Measurements from ENCODE around the gene TMSB10. TPM values are rescaled to one million over a fixed set of nuclear protein-coding genes. Genes with fewer than 3 reads are reported as not detected.

The TMSB10 gene
- total and polyA plus RNA-seq, 4 experiments from 2014 or later = 1,218 to 6,561 (median 3,402) TPM

DNA sequence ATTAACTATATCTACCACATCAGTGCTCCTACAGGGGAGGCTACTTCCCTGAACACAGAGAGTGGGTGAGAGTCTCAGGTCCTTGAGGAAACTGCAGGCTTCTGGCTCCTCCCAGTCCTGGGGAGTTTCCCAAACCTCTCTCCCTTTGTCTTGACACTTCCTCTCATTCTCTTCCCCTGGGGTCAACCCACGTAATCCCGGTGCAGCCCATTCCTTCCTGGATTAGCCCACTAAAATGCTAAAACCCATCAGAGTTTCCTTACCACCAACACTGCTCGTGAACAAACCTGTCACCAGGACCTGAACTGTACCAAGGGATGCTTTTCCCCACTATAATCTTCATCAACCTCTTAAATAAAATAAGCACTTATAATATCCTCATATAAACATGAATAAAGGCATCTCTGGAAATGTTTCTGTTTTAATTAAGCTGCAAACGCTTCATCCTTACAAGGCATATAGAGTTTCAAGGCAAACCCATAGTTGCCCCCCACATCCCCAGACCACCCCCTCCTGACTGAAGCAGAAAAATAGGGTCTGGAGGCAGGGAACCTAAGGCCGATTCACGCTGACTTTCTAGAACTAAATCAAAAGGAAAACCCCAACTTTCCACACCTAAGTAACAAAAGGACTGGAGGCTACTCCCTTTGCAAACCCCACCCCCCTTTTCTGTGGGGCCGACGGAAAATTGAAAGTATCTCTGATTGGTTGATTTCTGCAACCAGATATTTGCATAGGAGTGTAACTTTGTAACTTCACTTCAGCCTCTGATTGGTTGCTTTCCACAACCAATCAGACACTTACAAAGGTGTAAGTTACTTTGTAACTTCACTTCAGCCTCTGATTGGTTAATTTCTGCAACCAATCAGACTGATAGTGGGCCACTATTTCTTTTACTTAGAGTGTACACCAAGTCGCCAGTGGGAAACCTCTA lies 19.0 kb downstream of the TMSB10 start:
- Mint-ChIP-seq H3K4me1 (peaks cover 34 to 61% (median 45%) of the 10 kb centered on the region in 4 donors), H3K27ac (peak overlapping the region; percentile 88 to 99 (median 96)), H3K36me3 (peaks cover 0 to 9% of the 10 kb centered on the region in 2 donors), H3K9me3 (peaks cover 0 to 4% (median 0%) of the 10 kb centered on the region in 8 donors), H3K4me3 (peak overlapping the region; percentile 56 to 97 (median 78)), H3K27me3 (no peaks in the 10 kb centered on the region)
- intact Hi-C loops (cut with micrococcal nuclease) = loop anchor here (1.0 to 2.0 kb wide), 7 partner anchors 15 to 429 kb away; partner anchors contain the start of gene DNAH6
- Histone ChIP-seq H3K36me3 (ENCODE audit: insufficient read depth, low read length) (no peaks in the 10 kb centered on the region), H3K4me1 (ENCODE audit: insufficient read depth, low read length) (peaks cover 51% of the 10 kb centered on the region), H3K4me3 (ENCODE audit: low read length in 2 of 2) (peak overlapping the region in 1 of 2 donors; percentile 38), H3K27me3 (ENCODE audit: insufficient read depth, low read length) (no peaks in the 10 kb centered on the region), H3K27ac (ENCODE audit: low read depth, low read length) (peak overlapping the region; percentile 62), H3K9me3 (ENCODE audit: control insufficient read depth in 1 of 2, low read length in 2 of 2) (no peaks in the 10 kb centered on the region)
- peak; percentile 56 to 81 (median 67) for DNase-seq
- ChIA-PET POLR2A (ENCODE audit: partially characterized antibody) (interaction anchor here (0.9 to 5.6 kb wide), 20 partner anchors 14 to 463 kb away, joined by 3 to 221 read pairs (median 12); partner anchors contain the start of genes TMSB10 and TRABD2A), CTCF (ENCODE audit: partially characterized antibody) (interaction anchor here (0.7 to 11.1 kb wide), 35 partner anchors 7 to 452 kb away, joined by 3 to 271 read pairs (median 16); partner anchors contain the start of genes KCMF1, TMSB10 and TRABD2A)

DNA sequence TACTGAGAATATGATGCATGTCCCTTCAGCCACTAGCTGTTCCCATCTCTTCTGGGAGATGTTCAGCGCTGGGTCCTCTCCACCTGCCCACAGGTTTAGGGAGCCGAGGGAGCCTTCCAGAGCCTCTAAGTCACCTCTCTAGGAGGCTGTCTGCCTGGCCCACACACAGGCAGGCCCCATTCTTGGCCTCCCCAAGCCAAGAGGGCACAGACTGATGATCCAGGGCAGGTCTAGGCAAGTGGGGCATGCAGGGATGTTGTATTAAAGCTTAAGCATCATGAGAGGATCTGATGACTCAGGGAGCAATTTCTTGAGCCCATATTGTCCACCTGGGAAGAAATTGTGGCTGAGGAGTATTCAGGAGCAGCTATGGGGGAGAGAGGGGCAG lies 19.9 kb downstream of the TMSB10 start:
- H3K9me3 ChIP-seq (ENCODE audit: control insufficient read depth in 1 of 2, low read length in 2 of 2) = no peaks in the 10 kb centered on the region
- DNase-seq = no peak
- Mint-ChIP-seq H3K27ac (peak overlapping the region; percentile 91 to 99 (median 95)), H3K4me3 (peak overlapping the region; percentile 39 to 99 (median 95)), H3K9me3 (peaks cover 0 to 4% (median 0%) of the 10 kb centered on the region in 8 donors), H3K4me1 (peaks cover 26 to 52% (median 38%) of the 10 kb centered on the region in 4 donors), H3K36me3 (peaks cover 0 to 9% of the 10 kb centered on the region in 2 donors), H3K27me3 (no peaks in the 10 kb centered on the region)
- no peak overlapping the region for H3K4me3 ChIP-seq (ENCODE audit: low read length in 2 of 2)
- POLR2A ChIA-PET (ENCODE audit: partially characterized antibody) = interaction anchor here (0.5 to 5.6 kb wide), 45 partner anchors 11 to 466 kb away, joined by 3 to 221 read pairs (median 8); partner anchors contain the start of genes KCMF1, SUCLG1, TMSB10 and TRABD2A
- H3K27me3 ChIP-seq (ENCODE audit: insufficient read depth, low read length) = no peaks in the 10 kb centered on the region
- intact Hi-C loops (cut with micrococcal nuclease) = loop anchor here (1.0 to 2.0 kb wide), 7 partner anchors 16 to 430 kb away; partner anchors contain the start of gene DNAH6
- CTCF ChIA-PET (ENCODE audit: partially characterized antibody) = interaction anchor here (0.7 to 11.1 kb wide), 66 partner anchors 8 to 453 kb away, joined by 3 to 271 read pairs (median 6); partner anchors contain the start of genes KCMF1, TMSB10 and TRABD2A
- H3K27ac ChIP-seq (ENCODE audit: low read depth, low read length) = peak overlapping the region; percentile 62
- no peaks in the 10 kb centered on the region for H3K36me3 ChIP-seq (ENCODE audit: insufficient read depth, low read length)
- peaks cover 42% of the 10 kb centered on the region for H3K4me1 ChIP-seq (ENCODE audit: insufficient read depth, low read length)

DNA sequence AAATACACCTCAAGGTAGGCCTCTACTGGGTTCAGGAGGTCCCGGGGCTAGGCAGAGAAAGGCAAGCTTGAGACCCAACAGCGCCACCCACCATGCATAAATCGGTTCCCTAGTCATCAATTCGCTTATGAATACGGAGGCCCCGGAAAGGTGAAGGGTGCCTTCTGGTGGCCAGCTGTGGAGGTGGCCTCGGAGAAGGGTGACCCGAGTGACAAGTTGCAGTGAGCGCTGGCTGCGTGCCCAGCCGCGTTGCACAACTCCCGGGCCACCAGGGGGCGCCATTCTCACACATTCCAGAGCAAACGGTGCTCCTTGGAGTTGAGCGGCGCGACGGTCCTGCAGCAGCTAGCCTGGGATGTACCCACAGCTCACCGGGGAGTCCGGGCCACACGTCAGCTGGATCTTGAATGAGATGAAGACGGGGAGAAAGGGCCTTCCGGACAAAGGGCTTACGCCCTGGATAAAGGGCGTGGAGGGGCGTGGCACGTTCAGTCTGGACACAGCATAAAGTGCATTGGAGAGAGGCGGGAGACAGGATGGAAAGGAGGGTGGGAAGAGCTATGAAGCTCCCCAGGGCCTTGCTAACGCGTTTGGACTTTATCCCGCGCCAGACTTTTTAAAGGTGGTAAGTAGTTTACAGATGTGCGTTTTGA lies 20.4 kb downstream of the TMSB10 start:
- no peaks in the 10 kb centered on the region for H3K9me3 ChIP-seq (ENCODE audit: control insufficient read depth in 1 of 2, low read length in 2 of 2)
- no peaks in the 10 kb centered on the region for H3K36me3 ChIP-seq (ENCODE audit: insufficient read depth, low read length)
- peaks cover 40% of the 10 kb centered on the region for H3K4me1 ChIP-seq (ENCODE audit: insufficient read depth, low read length)
- peak; percentile 96 to 97 (median 97) for DNase-seq
- H3K27ac ChIP-seq (ENCODE audit: low read depth, low read length) = peak overlapping the region; percentile 62
- H3K9me3 Mint-ChIP-seq = peaks cover 0 to 4% (median 0%) of the 10 kb centered on the region in 8 donors
- H3K4me3 ChIP-seq (ENCODE audit: low read length in 2 of 2) = peak overlapping the region; percentile 73 to 86
- H3K27me3 Mint-ChIP-seq = no peaks in the 10 kb centered on the region
- intact Hi-C loops (cut with micrococcal nuclease) = loop anchor here (1.0 to 2.0 kb wide), 11 partner anchors 13 to 431 kb away; partner anchors contain the start of gene DNAH6
- H3K36me3 Mint-ChIP-seq = peaks cover 0 to 9% of the 10 kb centered on the region in 2 donors
- ChIA-PET POLR2A (ENCODE audit: partially characterized antibody) (interaction anchor here (0.5 to 5.6 kb wide), 52 partner anchors 10 to 467 kb away, joined by 3 to 221 read pairs (median 6); partner anchors contain the start of genes KCMF1, SUCLG1, TMSB10 and TRABD2A), CTCF (ENCODE audit: partially characterized antibody) (interaction anchor here (0.7 to 11.1 kb wide), 80 partner anchors 7 to 453 kb away, joined by 3 to 271 read pairs (median 5); partner anchors contain the start of genes KCMF1, TMSB10 and TRABD2A)
- H3K4me1 Mint-ChIP-seq = peaks cover 25 to 48% (median 36%) of the 10 kb centered on the region in 4 donors
- no peaks in the 10 kb centered on the region for H3K27me3 ChIP-seq (ENCODE audit: insufficient read depth, low read length)
- H3K27ac Mint-ChIP-seq = peak overlapping the region; percentile 91 to 99 (median 95)
- H3K4me3 Mint-ChIP-seq = peak overlapping the region; percentile 90 to 99 (median 95)

DNA sequence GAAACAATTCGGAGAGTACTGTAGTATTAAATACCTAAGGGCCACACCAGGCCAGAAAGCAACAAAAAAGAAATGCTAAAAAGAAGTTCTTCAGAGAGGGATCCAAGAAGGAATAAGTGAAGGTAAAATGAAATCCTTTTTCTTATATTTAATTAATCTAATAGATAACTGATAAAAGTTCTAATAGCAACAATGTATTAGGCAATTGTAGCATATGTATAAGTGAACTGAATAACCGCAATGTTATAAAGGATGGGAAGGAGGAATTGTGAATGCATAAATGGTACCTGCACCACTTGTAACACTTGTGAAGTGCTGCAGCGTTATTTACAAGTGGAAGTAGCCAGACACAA lies 21.8 kb downstream of the TMSB10 start:
- intact Hi-C loops (cut with micrococcal nuclease) = loop anchor here (1.0 to 2.0 kb wide), 6 partner anchors 19 to 468 kb away; partner anchors contain the start of gene SUCLG1
- peak overlapping the region; percentile 90 to 99 (median 95) for H3K4me3 Mint-ChIP-seq
- H3K36me3 Mint-ChIP-seq = peaks cover 0 to 9% of the 10 kb centered on the region in 2 donors
- peaks cover 34 to 59% (median 45%) of the 10 kb centered on the region in 4 donors for H3K4me1 Mint-ChIP-seq
- CTCF ChIA-PET (ENCODE audit: partially characterized antibody) = interaction anchor here (1.1 to 9.1 kb wide), 16 partner anchors 10 to 433 kb away, joined by 3 to 271 read pairs (median 25); partner anchors contain the start of genes KCMF1 and TRABD2A
- POLR2A ChIA-PET (ENCODE audit: partially characterized antibody) = interaction anchor here (1.9 to 5.6 kb wide), 9 partner anchors 12 to 468 kb away, joined by 8 to 221 read pairs (median 25); partner anchors contain the start of genes KCMF1, SUCLG1 and TMSB10
- H3K36me3 ChIP-seq (ENCODE audit: insufficient read depth, low read length) = no peaks in the 10 kb centered on the region
- no peaks in the 10 kb centered on the region for H3K9me3 ChIP-seq (ENCODE audit: control insufficient read depth in 1 of 2, low read length in 2 of 2)
- H3K27me3 ChIP-seq (ENCODE audit: insufficient read depth, low read length) = no peaks in the 10 kb centered on the region
- H3K27ac ChIP-seq (ENCODE audit: low read depth, low read length) = no peak overlapping the region
- H3K27me3 Mint-ChIP-seq = no peaks in the 10 kb centered on the region
- H3K9me3 Mint-ChIP-seq = peaks cover 0 to 4% (median 0%) of the 10 kb centered on the region in 8 donors
- peaks cover 51% of the 10 kb centered on the region for H3K4me1 ChIP-seq (ENCODE audit: insufficient read depth, low read length)
- no peak for DNase-seq
- H3K4me3 ChIP-seq (ENCODE audit: low read length in 2 of 2) = peak overlapping the region in 1 of 2 donors; percentile 73
- H3K27ac Mint-ChIP-seq = peak overlapping the region in 5 of 7 donors; percentile 95 to 99 (median 96)

DNA sequence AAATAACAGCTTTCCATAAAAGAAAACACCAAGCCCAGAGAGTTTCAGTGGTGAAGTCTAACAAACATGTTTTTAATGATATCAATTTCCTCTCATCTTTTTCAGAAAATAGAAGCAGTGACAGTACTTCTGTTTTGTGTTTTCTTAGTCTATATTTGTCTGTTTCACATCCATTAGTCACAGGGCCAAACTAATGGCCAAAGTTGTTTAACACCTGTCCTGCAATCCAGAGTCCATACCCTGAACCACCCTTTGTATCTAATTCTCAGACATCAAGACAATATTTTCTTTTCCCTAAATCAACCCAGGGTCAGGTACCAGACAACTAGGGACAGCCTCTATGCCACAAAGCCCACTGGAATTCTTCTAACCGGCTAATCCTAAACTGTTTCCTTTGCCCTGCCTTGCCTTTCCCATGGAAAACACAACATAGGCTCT lies 25.9 kb downstream of the TMSB10 start:
- peak overlapping the region in 5 of 7 donors; percentile 17 to 87 (median 24) for H3K27ac Mint-ChIP-seq
- Histone ChIP-seq H3K4me1 (ENCODE audit: insufficient read depth, low read length) (peaks cover 25% of the 10 kb centered on the region), H3K27ac (ENCODE audit: low read depth, low read length) (no peak overlapping the region), H3K4me3 (ENCODE audit: low read length in 2 of 2) (no peak overlapping the region), H3K9me3 (ENCODE audit: control insufficient read depth in 1 of 2, low read length in 2 of 2) (no peaks in the 10 kb centered on the region), H3K27me3 (ENCODE audit: insufficient read depth, low read length) (no peaks in the 10 kb centered on the region), H3K36me3 (ENCODE audit: insufficient read depth, low read length) (no peaks in the 10 kb centered on the region)
- intact Hi-C loops (cut with micrococcal nuclease) = no loop called here
- H3K27me3 Mint-ChIP-seq = no peaks in the 10 kb centered on the region
- peak overlapping the region in 1 of 8 donors; percentile 35 for H3K4me3 Mint-ChIP-seq
- H3K36me3 Mint-ChIP-seq = peaks cover 0 to 4% of the 10 kb centered on the region in 2 donors
- H3K4me1 Mint-ChIP-seq = peaks cover 16 to 29% (median 23%) of the 10 kb centered on the region in 4 donors
- no peaks in the 10 kb centered on the region for H3K9me3 Mint-ChIP-seq
- POLR2A ChIA-PET (ENCODE audit: partially characterized antibody) = interaction anchor here (1.3 to 1.8 kb wide), 2 partner anchors 8 to 24 kb away, joined by 4 to 7 read pairs; no protein-coding TSS in a partner anchor
- CTCF ChIA-PET (ENCODE audit: partially characterized antibody) = interaction anchor here (1.5 to 1.8 kb wide), 3 partner anchors 8 to 84 kb away, joined by 4 to 6 read pairs (median 5); no protein-coding TSS in a partner anchor
- DNase-seq = no peak

Data from CD4-positive, alpha-beta memory T cell (primary cell).